HG02678 (cell line): Measurements from ENCODE around the gene MAGI2.
A peak's percentile ranks its signal among the peaks of the same experiment; 100 is the strongest.

Source experiments
- ATAC-seq: cut with Tn5 transposase; IDR thresholded peaks from one replicate; pipeline ENCODE4 v1.9.1; 2021; ENCODE audit warnings: mild to moderate bottlenecking, moderate library complexity; ENCODE audit not compliant: unreplicated experiment

Gene MAGI2

DNA sequence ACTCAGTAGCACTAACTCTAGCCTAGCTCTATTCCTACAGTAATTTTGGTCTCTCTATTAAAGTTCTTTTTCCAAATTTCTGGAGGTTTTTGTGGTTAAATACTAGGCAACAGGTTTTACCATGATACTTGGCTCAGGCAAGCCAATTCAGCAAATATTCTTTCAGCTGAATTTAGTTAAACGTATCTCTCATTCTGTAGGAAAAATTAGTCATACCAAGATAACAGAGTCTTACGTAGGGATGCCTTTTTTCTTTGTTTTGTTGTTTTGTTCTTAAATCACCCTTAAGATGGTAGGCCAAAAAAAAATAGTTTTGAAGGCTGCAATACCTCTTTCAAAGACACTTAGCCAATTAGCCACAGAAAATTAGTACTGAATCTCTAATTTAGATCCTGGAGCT lies 180.5 kb downstream of the MAGI2 start:
- ATAC-seq = no peak

- ATAC-seq = peak; percentile 74
Observed at GRCh38 chr7:79272066-79272669, 181.3 kb downstream of the MAGI2 start.

DNA sequence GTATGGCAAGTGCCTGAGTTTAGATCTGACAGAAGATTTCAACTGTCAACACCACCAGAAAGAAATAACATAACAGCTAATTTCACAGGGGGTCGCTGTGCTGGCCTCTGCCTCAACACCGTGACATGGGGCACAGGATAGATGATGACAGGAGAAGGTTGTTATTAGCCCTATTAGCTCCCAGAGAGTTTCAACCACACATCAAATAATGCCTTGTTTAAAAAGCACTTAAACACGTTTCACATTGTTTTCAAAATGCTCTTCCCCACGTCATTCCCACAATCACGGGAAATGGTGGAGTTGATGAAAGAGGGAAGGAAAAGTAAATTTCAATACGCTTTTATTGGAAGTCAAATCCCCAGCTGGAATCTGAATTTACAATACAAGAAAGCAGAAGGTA lies 184.7 kb downstream of the MAGI2 start:
- no peak for ATAC-seq

DNA sequence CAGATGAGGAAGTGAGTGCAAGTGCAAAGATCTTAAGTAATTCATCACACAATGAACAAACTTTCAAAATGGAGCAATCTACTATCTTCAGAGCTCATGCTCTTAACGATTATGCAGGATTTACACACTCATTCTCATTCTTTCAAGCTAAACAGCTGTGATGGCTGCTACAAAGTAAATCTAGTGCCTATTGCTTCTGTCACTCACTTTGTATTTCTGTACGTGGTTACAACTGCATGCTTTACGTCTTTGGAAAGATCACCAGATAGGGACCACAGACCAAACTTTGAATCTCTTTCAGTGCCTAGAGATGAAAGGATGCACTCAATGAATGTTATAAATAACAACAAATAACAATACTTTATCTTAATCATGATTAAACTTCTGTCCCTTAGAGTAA lies 194.6 kb downstream of the MAGI2 start:
- no peak for ATAC-seq

- no peak for ATAC-seq
Observed at GRCh38 chr7:79257959-79258358, 195.5 kb downstream of the MAGI2 start.

- no peak for ATAC-seq
Observed at GRCh38 chr7:79245623-79246249, 207.7 kb downstream of the MAGI2 start.

DNA sequence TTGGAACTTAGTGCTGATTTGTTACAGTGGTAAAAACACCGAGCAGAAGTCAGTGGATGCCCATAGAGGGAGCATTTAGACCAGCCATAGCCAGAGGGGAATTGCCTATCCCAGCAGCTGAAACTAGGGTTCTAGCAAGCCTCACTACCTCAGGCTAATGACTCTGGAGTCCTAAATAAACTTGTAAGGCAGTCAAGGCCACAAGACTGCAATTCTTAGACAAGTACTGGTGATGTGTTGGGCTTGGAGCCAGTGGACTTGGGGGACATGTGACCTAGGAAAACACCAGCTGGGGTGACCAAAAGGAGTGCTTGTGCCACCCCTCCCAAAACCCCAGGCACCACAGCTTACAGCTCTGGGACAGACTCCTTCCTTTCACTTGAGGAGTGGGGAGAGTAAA lies 209.0 kb downstream of the MAGI2 start:
- no peak for ATAC-seq

GRCh38 chr7:79241288-79242060 lies 212.0 kb downstream of the MAGI2 start:
- ATAC-seq = no peak

DNA sequence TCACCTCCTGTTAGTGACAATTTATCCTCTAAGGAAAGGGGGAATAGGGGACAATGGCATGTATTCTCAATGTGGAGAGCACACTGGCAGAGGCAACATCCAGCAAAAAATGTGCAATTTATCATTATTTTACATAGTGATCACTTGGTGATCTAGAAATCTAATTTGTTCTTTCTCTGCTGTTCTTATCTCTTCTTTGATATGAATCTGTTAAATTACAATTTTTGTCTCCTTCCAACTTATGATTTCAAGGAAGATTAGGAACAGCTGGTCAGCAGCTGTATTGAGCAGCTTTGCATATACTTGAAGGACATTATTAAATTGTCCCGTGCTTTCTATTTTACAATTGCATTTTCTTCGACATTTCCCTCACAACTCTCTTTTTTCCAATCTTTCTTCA lies 213.1 kb downstream of the MAGI2 start:
- no peak for ATAC-seq

GRCh38 chr7:79236352-79237028 lies 217.0 kb downstream of the MAGI2 start:
- ATAC-seq = no peak

- no peak for ATAC-seq
Observed at GRCh38 chr7:79227044-79227443, 226.4 kb downstream of the MAGI2 start.

- no peak for ATAC-seq
Observed at GRCh38 chr7:79221211-79221610, 232.3 kb downstream of the MAGI2 start.

- no peak for ATAC-seq
Observed at GRCh38 chr7:79217976-79218626, 235.4 kb downstream of the MAGI2 start.

DNA sequence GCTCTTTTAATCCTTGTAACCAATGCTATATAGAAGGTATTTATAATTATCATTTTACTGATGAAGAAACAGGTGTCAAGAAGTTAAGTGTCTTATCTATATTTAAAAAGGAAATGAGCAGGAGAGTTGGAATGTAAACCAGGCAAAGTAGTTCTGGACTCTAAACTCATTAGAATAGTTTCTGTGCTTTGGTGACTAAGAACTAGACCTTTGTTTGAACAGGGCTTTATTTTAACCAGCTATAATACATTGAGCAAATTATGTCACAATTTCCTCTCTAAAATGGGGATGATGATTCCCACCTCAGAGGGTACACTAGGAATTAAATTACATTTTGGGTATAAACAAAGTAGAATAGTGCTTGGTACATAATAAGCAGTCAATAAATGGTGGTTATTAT lies 236.0 kb downstream of the MAGI2 start:
- no peak for ATAC-seq

DNA sequence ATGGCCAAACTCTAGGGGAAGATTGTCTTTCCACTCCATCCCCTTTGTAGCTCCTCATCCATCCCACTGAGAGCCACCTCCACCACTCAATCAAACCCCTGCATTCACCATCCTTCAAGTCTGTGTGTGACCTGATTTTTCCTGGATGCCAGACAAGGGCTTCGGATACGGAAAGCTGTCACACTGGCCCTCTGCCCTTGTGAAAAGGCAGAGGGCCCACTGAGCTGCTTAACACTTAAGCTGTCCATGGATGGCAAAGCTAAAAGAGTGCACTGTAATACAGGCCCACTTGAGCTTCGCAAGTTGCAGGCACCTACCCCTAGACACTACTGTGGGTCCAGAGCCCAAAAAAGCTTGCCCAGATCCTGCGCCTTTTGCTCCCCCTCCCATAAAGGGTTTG lies 237.2 kb downstream of the MAGI2 start:
- ATAC-seq = no peak

- ATAC-seq = no peak
Observed at GRCh38 chr7:79212334-79212733, 241.1 kb downstream of the MAGI2 start.

- no peak for ATAC-seq
Observed at GRCh38 chr7:79211724-79212123, 241.7 kb downstream of the MAGI2 start.

- no peak for ATAC-seq
Observed at GRCh38 chr7:79199961-79200360, 253.5 kb downstream of the MAGI2 start.

DNA sequence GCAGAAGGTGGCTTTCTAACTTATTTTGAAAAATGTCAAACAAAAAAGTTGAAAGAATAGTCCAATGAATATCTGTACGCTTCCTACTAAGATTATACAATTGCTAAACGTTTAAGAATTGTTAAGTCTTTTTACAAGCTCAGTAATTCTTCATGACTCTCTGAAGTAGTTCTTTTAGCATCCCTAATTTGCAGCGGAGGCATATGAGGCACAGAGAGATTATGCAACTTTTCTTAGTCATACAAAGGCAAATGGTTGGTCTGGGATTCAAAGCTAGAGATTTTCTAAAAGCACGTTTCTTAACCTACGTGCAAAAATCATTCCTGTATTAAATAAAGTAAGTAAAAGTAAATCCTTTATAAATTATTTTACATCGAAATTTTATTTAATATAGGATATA lies 254.2 kb downstream of the MAGI2 start:
- ATAC-seq = no peak

DNA sequence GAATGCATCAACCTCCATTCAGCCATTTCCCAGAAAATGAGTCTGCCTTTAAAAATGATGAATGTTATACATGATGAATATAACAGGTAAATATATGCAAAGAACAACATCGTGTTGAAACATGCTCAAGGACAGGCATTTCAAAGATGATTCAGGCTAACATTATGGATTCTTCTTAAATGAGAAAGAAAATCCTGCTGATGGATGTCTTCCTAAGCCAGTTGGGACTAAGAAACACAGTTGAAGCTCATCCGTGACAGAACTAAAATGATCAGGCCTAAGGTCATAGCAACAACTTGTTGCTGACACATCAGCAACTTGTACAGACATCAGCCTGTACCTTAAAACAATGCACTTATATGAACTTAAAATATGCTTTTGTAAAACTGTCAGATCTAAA lies 267.9 kb downstream of the MAGI2 start:
- no peak for ATAC-seq

DNA sequence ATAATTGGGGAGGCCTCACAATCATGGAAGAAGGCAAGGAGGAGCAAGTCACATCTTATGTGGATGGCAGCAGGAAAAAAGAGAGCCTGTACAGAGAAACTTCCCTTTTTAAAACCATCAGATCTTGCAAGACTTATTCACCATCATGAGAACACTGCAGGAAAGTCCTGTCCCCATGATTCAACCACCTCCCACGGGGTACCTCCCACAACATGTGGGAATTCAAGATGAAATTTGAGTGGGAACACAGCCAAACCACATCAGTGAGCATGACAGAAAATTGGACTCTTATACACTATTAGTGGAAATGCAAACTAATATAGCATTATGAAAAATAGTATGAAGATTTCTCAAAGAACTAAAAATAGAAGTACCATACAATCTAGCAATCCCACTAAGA lies 271.2 kb downstream of the MAGI2 start:
- no peak for ATAC-seq
